Thyroid gland (tissue), 4 donors: ENCODE data around the gene CLEC3A. TPM values are rescaled to one million over a fixed set of nuclear protein-coding genes. Genes with fewer than 3 reads are reported as not detected.

ENCODE experiments used
- DNase-seq, 2 donors: peaks; one replicate each; pipeline ENCODE4 v3.0.0-alpha.2; 2019
- H3K27ac ChIP-seq, 3 donors: fragments of 200-600 bp; sonication (generic); 1 replicate in 2 of 3; 2 replicates in 1 of 3; pipeline ENCODE4 v1.5.1; 2016 to 2019; ENCODE audit warnings: mild to moderate bottlenecking in 1 of 3, moderate library complexity in 1 of 3
- H3K27me3 ChIP-seq: fragments of 200-600 bp; sonication (generic); one replicate; pipeline ENCODE4 v1.5.1; 2019
- H3K36me3 ChIP-seq, 2 donors: fragments of 200-600 bp; sonication (generic); one replicate each; pipeline ENCODE4 v1.5.1; 2016 to 2019
- H3K4me1 ChIP-seq, 2 donors: fragments of 200-600 bp; sonication (generic); one replicate each; pipeline ENCODE4 v1.5.1; 2017 to 2019
- H3K4me3 ChIP-seq, 3 donors: fragments of 200-600 bp; sonication (generic); replicated peaks in 1 of 3; 1 replicate in 2 of 3; 2 replicates in 1 of 3; pipeline ENCODE4 v1.5.1; 2016; ENCODE audit warnings: mild to moderate bottlenecking in 1 of 3
- H3K9me3 ChIP-seq: fragments of 200-600 bp; sonication (generic); one replicate; pipeline ENCODE4 v1.5.1; 2017
- POLR2A ChIP-seq, 2 donors: fragments of 450-650 bp; IDR thresholded peaks; one replicate each; pipeline ENCODE4 v1.6.1; 2017; ENCODE audit warnings: antibody characterized with exemption in 2 of 2, mild to moderate bottlenecking in 2 of 2, moderate library complexity in 1 of 2
- WGBS, 2 donors: methylation state at CpG; one replicate each; pipeline ENCODE4 v1.1.5; 2017; 5-methylcytosine and 5-hydroxymethylcytosine counted together
- intact Hi-C: fragments of 100-400 bp; cut with DNase I; formaldehyde crosslinking; loops from one replicate; pipeline ENCODE4 v1.15.1; 2023
- total RNA-seq, 4 donors: library from RNA; depleted of rRNA; stranded (reverse); fragments of >200 nt; gene quantifications; one replicate each; pipeline ENCODE4 v1.2.3, GENCODE V29; 2016
- TF ChIP-seq, protein P1 (sequence below), 6 experiments: fragments of 200-600 bp in 3 of 6; fragments of 450-650 bp in 3 of 6; sonication (generic) in 3 of 6; IDR thresholded peaks; one replicate each; pipeline ENCODE4 v1.5.1; 2016 to 2019; ENCODE audit warnings: antibody characterized with exemption in 6 of 6, mild to moderate bottlenecking in 2 of 6, inconsistent platforms in 1 of 6, moderate library complexity in 1 of 6

Gene CLEC3A
- total RNA-seq, 4 donors from 2014 or later = not detected

GRCh38 chr16:78002915-78003538 is 19.3 kb upstream of the CLEC3A start:
- 18 to 21% methylated on average over 11 of the region's 11 CpGs for WGBS, 2 donors
- no peaks in the 10 kb centered on the region for H3K27me3 ChIP-seq
- no peak overlapping the region for H3K4me3 ChIP-seq
- peak; percentile 84 to 87 for DNase-seq
- no peak for TF ChIP-seq POLR2A (IDR thresholded peaks at IDR 0.05)
- TF ChIP-seq, protein P1, sequence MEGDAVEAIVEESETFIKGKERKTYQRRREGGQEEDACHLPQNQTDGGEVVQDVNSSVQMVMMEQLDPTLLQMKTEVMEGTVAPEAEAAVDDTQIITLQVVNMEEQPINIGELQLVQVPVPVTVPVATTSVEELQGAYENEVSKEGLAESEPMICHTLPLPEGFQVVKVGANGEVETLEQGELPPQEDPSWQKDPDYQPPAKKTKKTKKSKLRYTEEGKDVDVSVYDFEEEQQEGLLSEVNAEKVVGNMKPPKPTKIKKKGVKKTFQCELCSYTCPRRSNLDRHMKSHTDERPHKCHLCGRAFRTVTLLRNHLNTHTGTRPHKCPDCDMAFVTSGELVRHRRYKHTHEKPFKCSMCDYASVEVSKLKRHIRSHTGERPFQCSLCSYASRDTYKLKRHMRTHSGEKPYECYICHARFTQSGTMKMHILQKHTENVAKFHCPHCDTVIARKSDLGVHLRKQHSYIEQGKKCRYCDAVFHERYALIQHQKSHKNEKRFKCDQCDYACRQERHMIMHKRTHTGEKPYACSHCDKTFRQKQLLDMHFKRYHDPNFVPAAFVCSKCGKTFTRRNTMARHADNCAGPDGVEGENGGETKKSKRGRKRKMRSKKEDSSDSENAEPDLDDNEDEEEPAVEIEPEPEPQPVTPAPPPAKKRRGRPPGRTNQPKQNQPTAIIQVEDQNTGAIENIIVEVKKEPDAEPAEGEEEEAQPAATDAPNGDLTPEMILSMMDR (IDR thresholded peaks at IDR 0.05) = peak; percentile 73 to 91 (median 84)
- H3K4me1 ChIP-seq = peaks cover 0 to 6% of the 10 kb centered on the region in 2 donors
- no peaks in the 10 kb centered on the region for H3K36me3 ChIP-seq
- intact Hi-C loops = loop anchor here (10.0 kb wide), 1 partner anchor 328 kb away; no protein-coding TSS in a partner anchor
- no peak overlapping the region for H3K27ac ChIP-seq
- no peaks in the 10 kb centered on the region for H3K9me3 ChIP-seq

DNA sequence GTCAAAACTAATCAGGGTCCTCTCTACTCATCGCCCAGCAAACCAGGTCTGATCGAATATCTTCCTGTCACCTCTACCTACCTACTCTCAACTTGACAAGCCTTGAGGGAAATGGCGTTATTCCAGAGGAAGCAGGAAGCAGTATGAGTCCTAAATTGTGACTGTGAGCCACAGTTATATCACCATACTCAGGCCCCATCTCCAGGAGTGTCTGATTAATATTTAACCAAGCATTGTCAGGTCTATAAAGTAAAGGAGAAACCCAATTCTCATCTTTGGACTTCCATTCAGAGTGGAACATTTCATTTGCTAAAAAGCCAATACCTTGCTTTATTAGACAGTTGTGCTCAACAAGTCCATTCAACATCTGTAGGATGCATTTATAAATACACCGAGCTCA is 17.8 kb upstream of the CLEC3A start:
- Histone ChIP-seq H3K9me3 (no peaks in the 10 kb centered on the region), H3K4me3 (no peak overlapping the region), H3K4me1 (peaks cover 0 to 6% of the 10 kb centered on the region in 2 donors), H3K27ac (no peak overlapping the region), H3K27me3 (no peaks in the 10 kb centered on the region), H3K36me3 (no peaks in the 10 kb centered on the region)
- intact Hi-C loops = loop anchor here (10.0 kb wide), 1 partner anchor 330 kb away; no protein-coding TSS in a partner anchor
- DNase-seq = no peak
- no peak for TF ChIP-seq POLR2A (IDR thresholded peaks at IDR 0.05)
- TF ChIP-seq, protein P1 (IDR thresholded peaks at IDR 0.05) = no peak
- WGBS, 2 donors = 85 to 87% methylated on average over 4 of the region's 4 CpGs

DNA sequence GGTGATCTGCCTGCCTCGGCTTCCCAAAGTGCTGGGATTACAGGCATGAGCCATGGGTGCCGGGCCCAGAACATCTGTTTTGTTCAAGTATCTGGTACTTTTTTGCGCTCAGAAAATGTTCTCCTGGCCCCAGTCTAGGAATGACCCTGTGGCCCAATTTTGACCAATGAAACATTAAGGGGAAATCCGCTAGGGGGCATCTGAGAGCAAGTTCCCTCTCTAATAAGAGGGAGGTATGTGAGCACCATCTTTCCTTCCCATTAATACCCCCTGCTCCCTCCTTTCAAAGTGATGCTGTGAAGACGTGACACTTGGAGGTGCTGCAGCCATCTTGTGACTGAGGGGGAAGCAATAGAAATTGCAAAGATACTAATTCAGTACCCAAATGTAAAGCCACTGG is 16.5 kb upstream of the CLEC3A start:
- TF ChIP-seq, protein P1 (IDR thresholded peaks at IDR 0.05) = no peak
- no peak for TF ChIP-seq POLR2A (IDR thresholded peaks at IDR 0.05)
- H3K27ac ChIP-seq = no peak overlapping the region
- no peak overlapping the region for H3K4me3 ChIP-seq
- H3K27me3 ChIP-seq = no peaks in the 10 kb centered on the region
- intact Hi-C loops = loop anchor here (10.0 kb wide), 1 partner anchor 331 kb away; no protein-coding TSS in a partner anchor
- no peaks in the 10 kb centered on the region for H3K9me3 ChIP-seq
- WGBS, 2 donors = 77 to 82% methylated on average over 5 of the region's 5 CpGs
- H3K36me3 ChIP-seq = no peaks in the 10 kb centered on the region
- peaks cover 0 to 6% of the 10 kb centered on the region in 2 donors for H3K4me1 ChIP-seq
- DNase-seq = no peak

DNA sequence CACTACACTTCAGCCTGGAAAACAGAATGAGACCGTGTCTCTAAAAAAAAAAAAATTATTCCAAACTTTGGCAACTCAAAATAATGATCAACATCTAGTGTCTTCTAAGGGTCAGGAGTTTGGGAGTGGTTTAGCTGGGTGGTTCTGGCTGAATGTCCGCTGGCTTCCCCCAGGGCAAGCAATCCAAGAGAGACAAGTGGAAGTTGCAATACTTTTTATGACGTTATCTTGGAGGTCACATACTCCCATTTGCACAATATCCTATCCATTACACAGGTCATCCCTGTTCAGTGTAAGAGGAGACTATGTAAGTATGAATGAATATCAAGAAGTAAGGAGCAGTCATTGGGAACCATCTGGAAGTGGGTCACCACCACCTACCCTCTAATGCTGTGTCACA is 15.2 kb upstream of the CLEC3A start:
- intact Hi-C loops = loop anchor here (10.0 kb wide), 1 partner anchor 332 kb away; no protein-coding TSS in a partner anchor
- Histone ChIP-seq H3K27ac (no peak overlapping the region), H3K9me3 (no peaks in the 10 kb centered on the region), H3K4me3 (no peak overlapping the region), H3K36me3 (no peaks in the 10 kb centered on the region), H3K27me3 (no peaks in the 10 kb centered on the region), H3K4me1 (peaks cover 0 to 6% of the 10 kb centered on the region in 2 donors)
- no peak for TF ChIP-seq POLR2A (IDR thresholded peaks at IDR 0.05)
- TF ChIP-seq, protein P1 (IDR thresholded peaks at IDR 0.05) = no peak
- 78 to 80% methylated on average over 3 of the region's 3 CpGs for WGBS, 2 donors
- no peak for DNase-seq

GRCh38 chr16:78024159-78024558 is 1.8 kb downstream of the CLEC3A start:
- DNase-seq = no peak
- no peaks in the 10 kb centered on the region for H3K9me3 ChIP-seq
- TF ChIP-seq POLR2A (IDR thresholded peaks at IDR 0.05) = no peak
- TF ChIP-seq, protein P1 (IDR thresholded peaks at IDR 0.05) = no peak
- 69 to 72% methylated on average over 5 of the region's 5 CpGs for WGBS, 2 donors
- H3K4me1 ChIP-seq = no peaks in the 10 kb centered on the region
- no peaks in the 10 kb centered on the region for H3K36me3 ChIP-seq
- H3K4me3 ChIP-seq = no peak overlapping the region
- intact Hi-C loops = no loop called here
- H3K27ac ChIP-seq = no peak overlapping the region
- no peaks in the 10 kb centered on the region for H3K27me3 ChIP-seq
